ENCODE measurements around the gene RSPH10B.
"Not testable (repeated sequence)": the region's sequence is repeated elsewhere in the genome, so short reads cannot be mapped to it uniquely, and the experiment has no call there.

DNA sequence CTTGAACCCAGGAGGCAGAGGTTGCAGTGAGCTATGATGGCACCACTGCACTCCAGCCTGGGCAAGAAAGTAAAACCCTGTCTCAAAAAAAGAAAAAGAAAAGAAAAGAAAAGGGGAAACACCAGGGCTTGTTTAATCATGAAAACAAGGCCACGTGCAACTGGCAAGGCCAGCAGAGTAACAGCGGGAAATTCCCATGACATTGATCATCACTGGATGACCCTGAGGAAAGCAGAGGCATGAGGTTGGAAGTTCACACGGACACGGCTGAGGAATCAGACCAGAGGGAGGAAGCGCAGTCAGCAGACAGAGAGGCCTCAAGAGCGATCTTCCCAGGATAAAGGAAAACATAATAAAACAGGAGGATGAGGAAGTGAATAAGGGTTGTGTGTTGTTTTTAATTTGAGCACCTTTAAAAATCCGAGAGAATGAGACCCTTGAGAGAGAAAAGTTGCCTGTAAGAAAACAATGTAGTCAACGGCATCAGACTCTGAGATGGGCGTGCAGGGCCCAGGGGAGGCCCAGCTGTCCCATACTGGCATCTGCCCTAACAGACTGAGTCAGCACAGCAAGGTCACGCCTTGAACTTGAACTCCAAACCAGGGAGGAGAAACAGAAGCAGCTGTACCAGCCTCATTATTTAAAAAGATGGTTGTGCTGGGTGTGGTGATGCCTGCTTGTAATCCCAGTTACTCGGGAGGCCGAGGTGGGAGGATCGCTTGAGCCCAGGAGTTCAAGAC lies 38.4 kb downstream of the RSPH10B start:
- not testable (repeated sequence) for TF ChIP-seq PATZ1 (CRISPR knock-in tag; IDR thresholded peaks at IDR 0.05; ENCODE audit: borderline replicate concordance); SNAI2 (CRISPR knock-in tag; IDR thresholded peaks at IDR 0.05); ZC3H10 (CRISPR knock-in tag; IDR thresholded peaks at IDR 0.05); ZFP30 (CRISPR knock-in tag; IDR thresholded peaks at IDR 0.05); OSR1 (CRISPR knock-in tag; IDR thresholded peaks at IDR 0.05); ARNTL (CRISPR knock-in tag; IDR thresholded peaks at IDR 0.05; ENCODE audit: borderline replicate concordance, low read depth)
- TF ChIP-seq, protein P1, sequence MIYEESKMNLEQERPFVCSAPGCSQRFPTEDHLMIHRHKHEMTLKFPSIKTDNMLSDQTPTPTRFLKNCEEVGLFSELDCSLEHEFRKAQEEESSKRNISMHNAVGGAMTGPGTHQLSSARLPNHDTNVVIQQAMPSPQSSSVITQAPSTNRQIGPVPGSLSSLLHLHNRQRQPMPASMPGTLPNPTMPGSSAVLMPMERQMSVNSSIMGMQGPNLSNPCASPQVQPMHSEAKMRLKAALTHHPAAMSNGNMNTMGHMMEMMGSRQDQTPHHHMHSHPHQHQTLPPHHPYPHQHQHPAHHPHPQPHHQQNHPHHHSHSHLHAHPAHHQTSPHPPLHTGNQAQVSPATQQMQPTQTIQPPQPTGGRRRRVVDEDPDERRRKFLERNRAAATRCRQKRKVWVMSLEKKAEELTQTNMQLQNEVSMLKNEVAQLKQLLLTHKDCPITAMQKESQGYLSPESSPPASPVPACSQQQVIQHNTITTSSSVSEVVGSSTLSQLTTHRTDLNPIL (CRISPR knock-in tag; IDR thresholded peaks at IDR 0.05; ENCODE audit: low read depth): not testable (repeated sequence)
